H9 (cell line): ENCODE results near the gene CCDC158. TPM values are rescaled to one million over a fixed set of nuclear protein-coding genes. Genes with fewer than 3 reads are reported as not detected.

ENCODE experiments used
- DNase-seq: peaks from one replicate; pipeline ENCODE4 v3.0.0-alpha.2; 2017
- H2AFZ ChIP-seq: one replicate; pipeline ENCODE4 v1.6.1; 2013; ENCODE audit warnings: mild to moderate bottlenecking, low read length, control low read depth, moderate library complexity
- H2AK5ac ChIP-seq: 2 replicates; pipeline ENCODE4 v1.6.1; 2013; ENCODE audit warnings: low read length, control low read depth, mixed read lengths; ENCODE audit not compliant: insufficient read length
- H2BK120ac ChIP-seq: one replicate; pipeline ENCODE4 v1.6.1; 2013; ENCODE audit warnings: low read depth, mild to moderate bottlenecking, low read length, control low read depth, inconsistent platforms; ENCODE audit not compliant: poor library complexity, severe bottlenecking
- H2BK12ac ChIP-seq: 2 replicates; pipeline ENCODE4 v1.6.1; 2013; ENCODE audit warnings: low read length, control low read depth, mixed read lengths, low read depth; ENCODE audit not compliant: insufficient read length
- H2BK15ac ChIP-seq: 2 replicates; pipeline ENCODE4 v1.6.1; 2013; ENCODE audit warnings: low read depth, low read length, control low read depth
- H2BK20ac ChIP-seq: one replicate; pipeline ENCODE4 v1.6.1; 2013; ENCODE audit warnings: low read depth, mild to moderate bottlenecking, low read length, control low read depth, inconsistent platforms; ENCODE audit not compliant: poor library complexity, severe bottlenecking
- H2BK5ac ChIP-seq: 2 replicates; pipeline ENCODE4 v1.6.1; 2013; ENCODE audit warnings: low read length, control low read depth, mixed read lengths; ENCODE audit not compliant: insufficient read length
- H3K14ac ChIP-seq: 2 replicates; pipeline ENCODE4 v1.6.1; 2013; ENCODE audit warnings: low read length, control low read depth; ENCODE audit not compliant: insufficient read depth
- H3K18ac ChIP-seq: 2 replicates; pipeline ENCODE4 v1.6.1; 2013; ENCODE audit warnings: low read depth, mild to moderate bottlenecking, mixed read lengths, low read length, control low read depth; ENCODE audit not compliant: insufficient read length
- H3K23ac ChIP-seq: 2 replicates; pipeline ENCODE4 v1.6.1; 2013; ENCODE audit warnings: low read length, control low read depth, mixed read lengths, low read depth; ENCODE audit not compliant: insufficient read length
- H3K23me2 ChIP-seq: 2 replicates; pipeline ENCODE4 v1.6.1; 2013; ENCODE audit warnings: low read depth, mild to moderate bottlenecking, mixed read lengths, low read length, control low read depth; ENCODE audit not compliant: insufficient read length, poor library complexity, severe bottlenecking
- H3K27ac ChIP-seq: 2 replicates; pipeline ENCODE4 v1.5.1; 2013; ENCODE audit warnings: low read length, control low read depth, mixed read lengths, low read depth; ENCODE audit not compliant: insufficient read length
- H3K27me3 ChIP-seq: 2 replicates; pipeline ENCODE4 v1.6.1; 2013; ENCODE audit warnings: low read length, control low read depth, inconsistent platforms; ENCODE audit not compliant: insufficient read depth
- H3K4ac ChIP-seq: 2 replicates; pipeline ENCODE4 v1.6.1; 2013; ENCODE audit warnings: low read depth, mild to moderate bottlenecking, control low read depth, inconsistent platforms, low read length, moderate library complexity
- H3K4me1 ChIP-seq: 2 replicates; pipeline ENCODE4 v1.6.1; 2013; ENCODE audit warnings: low read length, control low read depth, inconsistent platforms; ENCODE audit not compliant: insufficient read depth
- H3K4me2 ChIP-seq: 2 replicates; pipeline ENCODE4 v1.6.1; 2013; ENCODE audit warnings: low read length, control low read depth, mixed read lengths; ENCODE audit not compliant: insufficient read length, insufficient read depth
- H3K56ac ChIP-seq: 2 replicates; pipeline ENCODE4 v1.6.1; 2013; ENCODE audit warnings: low read depth, mild to moderate bottlenecking, mixed read lengths, low read length, control low read depth; ENCODE audit not compliant: insufficient read length
- H3K79me1 ChIP-seq: 2 replicates; pipeline ENCODE4 v1.6.1; 2013; ENCODE audit warnings: low read depth, mild to moderate bottlenecking, moderate library complexity, low read length, control low read depth, inconsistent platforms; ENCODE audit not compliant: insufficient read depth, poor library complexity, severe bottlenecking
- H3K79me2 ChIP-seq: 2 replicates; pipeline ENCODE4 v1.6.1; 2013; ENCODE audit warnings: low read length, control low read depth, inconsistent platforms; ENCODE audit not compliant: insufficient read depth
- H3K9ac ChIP-seq: 2 replicates; pipeline ENCODE4 v1.6.1; 2013; ENCODE audit warnings: low read length, control low read depth, mixed read lengths; ENCODE audit not compliant: insufficient read length; ENCODE audit errors: extremely low read depth
- H3K9me3 ChIP-seq: one replicate; pipeline ENCODE4 v1.6.1; 2013; ENCODE audit warnings: low read depth, low read length, inconsistent platforms; ENCODE audit not compliant: control insufficient read depth
- H3T11ph ChIP-seq: one replicate; pipeline ENCODE4 v1.6.1; 2013; ENCODE audit warnings: mild to moderate bottlenecking, low read length, control low read depth, inconsistent platforms
- H4K20me1 ChIP-seq: one replicate; pipeline ENCODE4 v1.6.1; 2013; ENCODE audit not compliant: control insufficient read depth, insufficient read length, insufficient read depth
- H4K5ac ChIP-seq: 2 replicates; pipeline ENCODE4 v1.6.1; 2013; ENCODE audit warnings: low read depth, mild to moderate bottlenecking, mixed read lengths, low read length, control low read depth; ENCODE audit not compliant: insufficient read length
- H4K8ac ChIP-seq: replicated peaks from 2 replicates; pipeline ENCODE4 v1.6.1; 2013; ENCODE audit warnings: low read length, control low read depth, mixed read lengths, low read depth; ENCODE audit not compliant: insufficient read length
- H4K91ac ChIP-seq: 2 replicates; pipeline ENCODE4 v1.6.1; 2013; ENCODE audit warnings: low read depth, mild to moderate bottlenecking, moderate library complexity, mixed read lengths, low read length, control low read depth; ENCODE audit not compliant: insufficient read length
- H3K27ac Mint-ChIP-seq, 3 experiments: 2 replicates in 2 of 3; 3 replicates in 1 of 3; pipeline ENCODE4 v1.8.0; 2020 to 2021; ENCODE audit warnings: mixed read lengths in 3 of 3, mild to moderate bottlenecking in 1 of 3, moderate library complexity in 1 of 3
- H3K27me3 Mint-ChIP-seq: 2 replicates; pipeline ENCODE4 v1.8.0; 2021; ENCODE audit warnings: low read depth, mild to moderate bottlenecking, moderate library complexity, mixed read lengths
- H3K36me3 Mint-ChIP-seq, 3 experiments: 2 replicates in 2 of 3; 3 replicates in 1 of 3; pipeline ENCODE4 v1.8.0; 2020 to 2021; ENCODE audit warnings: low read depth in 3 of 3, mixed read lengths in 3 of 3; ENCODE audit not compliant: insufficient read depth in 1 of 3
- H3K4me1 Mint-ChIP-seq, 2 experiments: 2 replicates each; pipeline ENCODE4 v1.8.0; 2020; ENCODE audit warnings: mixed read lengths in 2 of 2
- H3K4me3 Mint-ChIP-seq, 2 experiments: 2 replicates in 1 of 2; 3 replicates in 1 of 2; pipeline ENCODE4 v1.8.0; 2020 to 2021; ENCODE audit warnings: mild to moderate bottlenecking in 2 of 2, mixed read lengths in 2 of 2, moderate library complexity in 1 of 2
- H3K9me3 Mint-ChIP-seq, 2 experiments: 2 replicates in 1 of 2; 3 replicates in 1 of 2; pipeline ENCODE4 v1.8.0; 2020; ENCODE audit warnings: mild to moderate bottlenecking in 2 of 2, mixed read lengths in 2 of 2, moderate library complexity in 1 of 2
- WGBS: extraction: QIAGEN DNeasy Blood & Tissue Kit; methylation state at CpG from one replicate; pipeline ENCODE4 v1.1.7; 2013; ENCODE audit warnings: missing lambda C conversion rate, low lambda C conversion rate, mixed read lengths; ENCODE audit not compliant: insufficient read length; ENCODE audit errors: extremely low coverage; 5-methylcytosine and 5-hydroxymethylcytosine counted together
- total RNA-seq: library from RNA; stranded (reverse); gene quantifications from 2 replicates; pipeline ENCODE4 v1.2.1, GENCODE V29; 2021
- TF ChIP-seq, protein P1 (sequence below): fragments of 200-600 bp; sonication (generic); conservative IDR thresholded peaks from 3 replicates; pipeline ENCODE4 v1.8.0; 2021; ENCODE audit warnings: antibody characterized with exemption, mild to moderate bottlenecking

Gene CCDC158
- total RNA-seq, 1 experiment from 2014 or later, result not detected

- Histone ChIP-seq H3K9ac (no peak overlapping the region), H3K79me1 (no peaks in the 10 kb centered on the region), H2AK5ac (no peak overlapping the region), H3K18ac (peak overlapping the region; percentile 90), H3T11ph (no peak overlapping the region), H3K27ac (peak overlapping the region; percentile 47), H3K27me3 (no peaks in the 10 kb centered on the region), H3K4me2 (no peak overlapping the region), H4K5ac (no peak overlapping the region), H4K8ac (no peak overlapping the region), H3K14ac (no peak overlapping the region), H3K23ac (no peak overlapping the region), H3K9me3 (no peaks in the 10 kb centered on the region), H2AFZ (no peak overlapping the region), H3K4me1 (peaks cover 6% of the 10 kb centered on the region; the same call in 1 of the 2 replicates), H4K20me1 (no peaks in the 10 kb centered on the region), H3K56ac (no peak overlapping the region), H2BK120ac (no peak overlapping the region), H3K23me2 (no peaks in the 10 kb centered on the region), H4K91ac (peak overlapping the region; percentile 93), H2BK20ac (no peak overlapping the region), H2BK5ac (peak overlapping the region; percentile 58), H2BK15ac (no peak overlapping the region), H3K79me2 (no peaks in the 10 kb centered on the region), H3K4ac (no peak overlapping the region), H2BK12ac (no peak overlapping the region)
- peak; percentile 71 for DNase-seq
- H3K36me3 Mint-ChIP-seq, result peaks cover 10 to 18% (median 16%) of the 10 kb centered on the region in 3 experiments
- peaks cover 20 to 21% of the 10 kb centered on the region in 2 experiments for H3K9me3 Mint-ChIP-seq
- H3K27ac Mint-ChIP-seq, result peak overlapping the region; percentile 65 to 93 (median 89); a peak in 6 of 7 replicates
- no CpG with 5 or more reads among the region's 6 CpGs for WGBS
- no peak overlapping the region for H3K4me3 Mint-ChIP-seq
- peaks cover 57 to 60% of the 10 kb centered on the region in 2 experiments for H3K4me1 Mint-ChIP-seq
- no peaks in the 10 kb centered on the region for H3K27me3 Mint-ChIP-seq
- TF ChIP-seq, protein P1, sequence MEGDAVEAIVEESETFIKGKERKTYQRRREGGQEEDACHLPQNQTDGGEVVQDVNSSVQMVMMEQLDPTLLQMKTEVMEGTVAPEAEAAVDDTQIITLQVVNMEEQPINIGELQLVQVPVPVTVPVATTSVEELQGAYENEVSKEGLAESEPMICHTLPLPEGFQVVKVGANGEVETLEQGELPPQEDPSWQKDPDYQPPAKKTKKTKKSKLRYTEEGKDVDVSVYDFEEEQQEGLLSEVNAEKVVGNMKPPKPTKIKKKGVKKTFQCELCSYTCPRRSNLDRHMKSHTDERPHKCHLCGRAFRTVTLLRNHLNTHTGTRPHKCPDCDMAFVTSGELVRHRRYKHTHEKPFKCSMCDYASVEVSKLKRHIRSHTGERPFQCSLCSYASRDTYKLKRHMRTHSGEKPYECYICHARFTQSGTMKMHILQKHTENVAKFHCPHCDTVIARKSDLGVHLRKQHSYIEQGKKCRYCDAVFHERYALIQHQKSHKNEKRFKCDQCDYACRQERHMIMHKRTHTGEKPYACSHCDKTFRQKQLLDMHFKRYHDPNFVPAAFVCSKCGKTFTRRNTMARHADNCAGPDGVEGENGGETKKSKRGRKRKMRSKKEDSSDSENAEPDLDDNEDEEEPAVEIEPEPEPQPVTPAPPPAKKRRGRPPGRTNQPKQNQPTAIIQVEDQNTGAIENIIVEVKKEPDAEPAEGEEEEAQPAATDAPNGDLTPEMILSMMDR, result no peak
Measured at GRCh38 chr4:76380561-76380960, 40.4 kb downstream of the CCDC158 start.
